Stimulated activated CD4-positive, alpha-beta T cell treated with anti-CD3 and anti-CD28 coated beads, TNF-alpha, amount 100 ng/mL, for 1 hour (primary cell): ENCODE data around the gene SMG7.
A peak's percentile ranks its signal among the peaks of the same experiment; 100 is the strongest.
"Not testable (repeated sequence)": the region's sequence is repeated elsewhere in the genome, so short reads cannot be mapped to it uniquely, and the experiment has no call there.

Source experiments
- DNase-seq, 3 donors: peaks; one replicate each; pipeline ENCODE4 v3.0.0-alpha.2; 2020; ENCODE audit warnings: low read depth in 3 of 3, low spot score in 1 of 3

The SMG7 gene, protein sequence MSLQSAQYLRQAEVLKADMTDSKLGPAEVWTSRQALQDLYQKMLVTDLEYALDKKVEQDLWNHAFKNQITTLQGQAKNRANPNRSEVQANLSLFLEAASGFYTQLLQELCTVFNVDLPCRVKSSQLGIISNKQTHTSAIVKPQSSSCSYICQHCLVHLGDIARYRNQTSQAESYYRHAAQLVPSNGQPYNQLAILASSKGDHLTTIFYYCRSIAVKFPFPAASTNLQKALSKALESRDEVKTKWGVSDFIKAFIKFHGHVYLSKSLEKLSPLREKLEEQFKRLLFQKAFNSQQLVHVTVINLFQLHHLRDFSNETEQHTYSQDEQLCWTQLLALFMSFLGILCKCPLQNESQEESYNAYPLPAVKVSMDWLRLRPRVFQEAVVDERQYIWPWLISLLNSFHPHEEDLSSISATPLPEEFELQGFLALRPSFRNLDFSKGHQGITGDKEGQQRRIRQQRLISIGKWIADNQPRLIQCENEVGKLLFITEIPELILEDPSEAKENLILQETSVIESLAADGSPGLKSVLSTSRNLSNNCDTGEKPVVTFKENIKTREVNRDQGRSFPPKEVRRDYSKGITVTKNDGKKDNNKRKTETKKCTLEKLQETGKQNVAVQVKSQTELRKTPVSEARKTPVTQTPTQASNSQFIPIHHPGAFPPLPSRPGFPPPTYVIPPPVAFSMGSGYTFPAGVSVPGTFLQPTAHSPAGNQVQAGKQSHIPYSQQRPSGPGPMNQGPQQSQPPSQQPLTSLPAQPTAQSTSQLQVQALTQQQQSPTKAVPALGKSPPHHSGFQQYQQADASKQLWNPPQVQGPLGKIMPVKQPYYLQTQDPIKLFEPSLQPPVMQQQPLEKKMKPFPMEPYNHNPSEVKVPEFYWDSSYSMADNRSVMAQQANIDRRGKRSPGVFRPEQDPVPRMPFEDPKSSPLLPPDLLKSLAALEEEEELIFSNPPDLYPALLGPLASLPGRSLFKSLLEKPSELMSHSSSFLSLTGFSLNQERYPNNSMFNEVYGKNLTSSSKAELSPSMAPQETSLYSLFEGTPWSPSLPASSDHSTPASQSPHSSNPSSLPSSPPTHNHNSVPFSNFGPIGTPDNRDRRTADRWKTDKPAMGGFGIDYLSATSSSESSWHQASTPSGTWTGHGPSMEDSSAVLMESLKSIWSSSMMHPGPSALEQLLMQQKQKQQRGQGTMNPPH

DNA sequence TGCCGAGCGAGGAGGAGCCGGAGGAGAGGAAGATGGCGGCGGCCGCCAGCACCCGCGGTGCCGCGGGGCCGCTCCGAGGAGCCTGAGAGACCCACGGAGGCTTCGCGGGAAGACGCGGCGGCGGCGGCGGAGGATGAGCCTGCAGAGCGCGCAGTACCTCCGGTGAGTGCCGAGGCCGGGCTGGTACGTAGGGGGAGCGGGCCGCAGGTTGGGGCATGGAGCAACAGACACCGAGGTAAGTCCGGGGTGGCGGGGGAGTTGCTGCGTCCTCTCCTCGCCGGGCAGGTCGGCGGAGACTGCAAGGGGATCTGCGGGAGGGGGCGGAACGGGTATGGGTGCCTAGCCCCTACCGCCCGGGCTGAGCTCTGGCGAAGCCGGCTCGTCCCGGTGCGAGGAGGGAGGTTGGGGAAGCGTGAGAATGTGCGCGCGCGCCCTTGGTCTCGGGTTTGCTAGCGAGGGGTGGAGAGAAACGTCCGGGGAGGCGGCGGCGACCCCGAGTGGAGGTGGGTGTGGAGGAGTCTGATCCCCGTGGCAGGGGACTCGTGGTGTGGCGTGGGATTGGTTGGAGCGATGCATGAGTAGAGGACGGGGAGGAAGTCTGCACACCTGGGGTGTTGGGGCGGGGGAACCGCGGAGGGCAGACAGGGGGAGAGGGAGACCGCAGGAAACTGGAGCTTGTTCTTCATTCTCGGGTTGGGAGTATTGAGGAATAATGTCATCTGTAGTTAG lies at the start of gene SMG7:
Gene SMG7, plus strand, starts transcription at position 12 of the 729 bp plus-strand sequence. Its CDS starts 122 bp downstream, at position 134.
- DNase-seq, result peak in 1 of 3 donors; percentile 31

DNA sequence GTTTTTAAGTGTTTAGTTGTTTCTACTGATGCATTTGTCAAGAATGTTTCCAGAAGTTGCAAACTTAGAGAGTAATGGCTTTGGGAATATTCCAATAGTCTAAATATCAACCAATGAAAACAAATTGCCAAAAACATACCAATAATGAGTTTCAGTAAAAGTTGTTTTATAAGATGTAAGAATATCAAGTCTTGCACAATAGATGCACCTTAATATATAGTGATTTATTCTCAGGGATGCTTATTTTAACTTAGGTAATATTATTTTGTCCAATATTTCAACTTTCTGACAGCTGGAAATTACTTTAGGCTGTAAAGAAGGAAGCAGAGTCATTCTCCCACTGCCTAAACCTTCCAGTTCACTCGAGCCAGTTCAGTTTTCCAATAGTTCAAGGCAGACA lies 48.8 kb upstream of the SMG7 start:
- DNase-seq, result no peak

DNA sequence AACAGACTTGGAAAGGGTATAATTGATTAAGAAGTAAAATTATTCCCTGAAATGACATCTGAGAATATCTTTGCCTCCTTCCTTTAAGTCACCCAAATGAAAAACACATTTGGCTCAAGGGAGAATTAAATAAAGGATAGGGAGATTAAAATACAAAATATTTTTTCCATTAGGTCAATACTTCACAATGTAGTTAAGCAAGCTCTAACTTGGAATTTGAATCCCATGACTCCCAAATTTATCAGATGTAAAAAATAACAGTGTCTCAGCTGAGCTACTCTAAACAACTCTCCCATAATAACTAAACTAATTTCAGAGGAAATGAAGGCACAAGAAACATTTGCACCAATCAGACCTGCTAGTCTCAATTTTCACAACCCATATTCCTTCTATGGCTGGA lies 47.6 kb upstream of the SMG7 start:
- no peak for DNase-seq

DNA sequence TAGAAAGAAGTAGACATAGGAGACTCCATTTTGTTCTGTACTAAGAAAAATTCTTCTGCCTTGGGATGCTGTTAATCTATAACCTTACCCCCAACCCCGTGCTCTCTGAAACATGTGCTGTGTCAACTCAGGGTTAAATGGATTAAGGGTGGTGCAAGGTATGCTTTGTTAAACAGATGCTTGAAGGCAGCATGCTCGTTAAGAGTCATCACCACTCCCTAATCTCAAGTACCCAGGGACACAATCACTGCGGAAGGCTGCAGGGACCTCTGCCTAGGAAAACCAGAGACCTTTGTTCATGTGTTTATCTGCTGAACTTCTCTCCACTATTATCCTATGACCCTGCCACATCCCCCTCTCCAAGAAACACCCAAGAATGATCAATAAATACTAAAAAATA lies 44.7 kb upstream of the SMG7 start:
- not testable (repeated sequence) for DNase-seq

DNA sequence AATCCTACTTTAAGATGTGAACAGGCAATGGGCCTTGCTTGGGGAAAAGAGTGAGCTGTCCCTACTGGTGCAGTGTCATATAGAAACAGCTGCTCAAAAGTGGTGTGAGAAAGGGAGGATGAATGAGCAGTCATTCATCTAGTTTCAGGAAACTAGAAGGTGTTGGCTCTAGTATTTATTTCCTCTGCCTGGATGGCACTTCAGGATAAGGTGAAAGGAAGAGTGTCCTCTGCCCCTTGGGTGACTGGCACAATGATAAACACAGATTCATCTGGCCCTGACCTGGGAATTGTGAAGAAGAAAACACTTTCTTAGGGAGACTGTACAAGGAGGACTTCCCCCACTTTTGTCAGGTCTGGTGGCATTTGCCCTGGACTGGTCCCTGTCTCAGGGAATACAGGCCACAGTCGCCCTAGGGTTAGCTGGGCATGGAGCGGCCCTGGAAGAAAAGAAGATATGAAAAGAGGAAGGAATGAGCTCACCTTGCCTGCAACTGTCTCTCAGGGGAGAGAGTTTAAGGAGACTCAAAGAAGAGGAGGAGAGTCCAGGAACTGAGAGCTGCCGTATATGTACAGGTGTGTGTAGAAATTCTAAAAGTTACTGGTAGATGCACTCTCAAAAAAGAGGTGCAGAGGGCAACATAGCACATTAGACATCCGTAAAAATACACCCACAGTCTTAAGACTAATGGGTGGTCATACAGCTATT lies 40.3 kb upstream of the SMG7 start:
- DNase-seq, result no peak

DNA sequence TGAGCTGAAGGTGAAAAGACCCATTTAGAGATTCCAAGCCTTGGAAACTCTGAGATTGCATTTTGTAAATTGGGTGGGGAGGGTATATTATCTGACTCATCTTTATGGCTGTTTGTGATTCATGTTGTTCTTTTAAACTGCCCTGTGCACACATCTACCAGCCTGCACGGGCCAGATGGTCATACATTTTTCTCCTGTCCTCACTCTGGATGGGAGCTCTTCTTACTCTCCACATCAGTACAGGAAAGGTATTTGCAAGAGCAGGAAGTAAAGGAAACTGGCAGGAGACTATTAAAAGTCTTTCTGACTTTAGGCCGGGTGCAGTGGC lies 39.8 kb upstream of the SMG7 start:
- no peak for DNase-seq

DNA sequence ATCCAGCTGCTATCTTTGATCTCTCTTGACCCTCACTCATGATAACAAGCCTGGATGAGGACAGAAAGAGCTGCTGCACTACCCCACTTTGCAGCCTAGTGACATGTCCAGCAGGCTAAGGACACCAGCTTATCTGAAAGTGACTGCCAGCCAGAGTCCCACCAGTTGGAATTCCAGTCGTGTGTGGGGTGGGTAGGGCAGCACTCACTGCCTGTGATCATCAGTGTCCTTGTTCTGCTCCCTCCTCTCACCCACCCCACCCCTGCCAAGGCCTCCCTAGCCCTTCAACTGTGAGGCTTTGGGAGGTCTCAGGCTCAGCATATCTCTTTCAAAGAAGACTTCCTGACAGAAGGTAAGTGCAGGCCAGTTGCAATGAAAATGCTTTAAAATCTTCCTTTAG lies 38.6 kb upstream of the SMG7 start:
- DNase-seq, result no peak

DNA sequence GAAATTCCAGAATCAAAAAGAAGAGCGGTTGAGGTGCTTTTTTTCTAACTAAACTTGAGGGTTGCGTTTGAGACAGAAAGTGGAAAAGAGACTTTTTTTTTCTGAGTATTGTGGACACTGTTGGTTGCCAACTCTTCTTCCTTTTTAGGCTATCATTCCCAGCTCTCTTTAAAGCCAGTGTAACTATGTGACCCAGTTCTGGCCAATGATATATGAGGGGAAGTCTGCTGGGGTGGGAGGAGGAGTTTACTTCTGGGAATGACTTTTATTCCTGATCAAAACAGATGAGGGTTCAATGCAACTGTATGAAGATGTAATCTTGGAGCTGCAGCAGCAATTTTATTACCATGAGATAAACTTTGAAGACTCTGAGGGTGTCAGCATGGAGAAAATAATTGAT lies 36.8 kb upstream of the SMG7 start:
- DNase-seq, result no peak

DNA sequence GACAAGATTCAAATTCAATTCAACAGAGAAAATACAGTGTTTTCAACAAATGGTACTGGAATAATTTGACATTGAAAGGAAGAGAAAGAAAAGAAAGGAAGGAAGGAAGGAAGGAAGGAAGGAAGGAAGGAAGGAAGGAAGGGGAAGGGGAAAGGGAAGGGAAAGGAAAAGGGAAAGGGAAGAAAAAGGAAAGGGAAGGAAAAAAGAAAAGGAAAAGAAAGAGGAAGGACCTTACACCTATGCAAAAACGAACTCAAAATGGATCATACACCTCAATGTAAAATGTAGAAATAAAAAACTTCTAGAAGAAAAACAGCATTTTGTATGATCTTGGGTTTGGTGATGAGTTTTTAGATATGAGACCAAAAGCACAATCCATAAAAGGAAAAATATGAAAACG lies 34.2 kb upstream of the SMG7 start:
- DNase-seq, result no peak

DNA sequence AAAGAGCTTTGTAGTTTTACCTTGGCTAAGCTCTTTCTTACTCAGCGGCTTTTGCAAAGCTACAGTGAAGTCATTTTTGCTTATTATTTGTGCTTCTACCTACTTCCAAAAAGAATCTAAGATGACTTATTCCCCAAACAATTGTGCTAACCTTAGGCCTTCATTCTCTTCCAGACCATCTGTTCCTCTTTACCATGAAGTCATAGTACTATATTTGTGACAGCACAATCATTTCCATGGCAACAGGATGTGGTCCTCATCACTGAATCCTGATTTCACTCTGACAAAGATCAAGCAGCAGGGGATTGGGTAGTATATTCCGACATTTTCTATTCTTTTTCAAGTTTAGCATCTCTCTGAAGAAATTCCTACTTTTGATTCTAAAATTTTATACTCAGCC lies 29.3 kb upstream of the SMG7 start:
- no peak for DNase-seq

DNA sequence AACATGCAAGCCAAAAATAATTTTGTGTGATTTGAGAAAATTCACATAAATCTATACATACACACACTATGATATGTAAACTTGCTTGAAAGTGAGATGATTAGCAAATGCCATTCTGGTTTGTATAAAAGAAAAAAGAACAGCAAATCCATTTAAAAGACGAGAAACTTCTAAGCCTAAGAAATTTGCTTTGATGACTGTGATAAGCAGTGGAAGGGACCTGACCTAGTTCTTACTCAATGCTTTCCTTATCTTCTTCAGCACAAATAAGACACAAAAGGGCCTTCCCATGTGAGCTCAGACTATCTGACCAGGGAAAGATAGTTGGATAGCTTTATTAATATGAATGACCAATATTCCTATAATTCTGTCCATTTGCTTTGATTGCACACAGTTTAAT lies 28.8 kb upstream of the SMG7 start:
- DNase-seq, result no peak

DNA sequence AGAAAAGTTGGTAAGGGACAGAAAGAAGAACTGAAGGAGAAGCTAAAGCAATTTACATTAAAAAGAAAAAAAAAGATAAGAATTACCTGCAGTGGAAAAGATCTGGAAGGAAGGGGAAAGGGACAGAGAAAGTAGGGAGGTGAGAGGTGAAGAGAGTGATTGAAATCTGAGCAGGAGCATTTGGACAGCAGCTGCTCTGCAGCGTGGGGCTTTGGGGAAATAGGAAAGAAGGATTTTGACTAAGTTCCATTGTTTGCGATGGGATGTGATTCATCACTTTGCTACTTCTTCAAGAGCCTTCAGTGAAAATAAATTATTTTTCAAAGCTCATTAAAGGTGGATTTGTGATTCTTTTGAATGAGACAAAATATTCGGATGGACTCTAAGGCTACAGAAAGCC lies 28.1 kb upstream of the SMG7 start:
- DNase-seq, result no peak

DNA sequence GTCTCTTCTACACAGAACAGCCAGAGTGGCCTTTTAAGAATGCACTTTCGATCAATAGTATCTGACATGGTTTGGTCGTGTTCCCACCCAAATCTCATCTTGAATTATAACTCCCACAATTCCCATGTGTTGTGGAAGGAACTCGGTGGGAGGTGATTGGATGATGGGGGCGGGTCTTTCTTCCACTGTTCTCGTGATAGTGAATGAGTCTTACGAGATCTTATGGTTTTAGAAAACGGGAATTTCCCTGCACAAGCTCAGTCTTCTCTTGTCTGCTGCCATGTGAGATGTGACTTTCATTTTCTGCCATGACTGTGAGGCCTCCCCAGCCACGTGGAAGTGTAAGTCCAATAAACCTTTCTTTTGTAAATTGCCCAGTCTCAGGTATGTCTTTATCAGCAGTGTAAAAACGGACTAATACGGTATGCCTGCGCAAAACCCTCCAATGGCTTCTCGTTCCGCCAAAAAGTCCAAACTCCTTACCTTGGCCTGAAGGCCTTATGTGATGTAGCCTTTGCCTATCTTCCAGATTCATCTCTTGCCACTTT lies 23.0 kb upstream of the SMG7 start:
- DNase-seq, result no peak

DNA sequence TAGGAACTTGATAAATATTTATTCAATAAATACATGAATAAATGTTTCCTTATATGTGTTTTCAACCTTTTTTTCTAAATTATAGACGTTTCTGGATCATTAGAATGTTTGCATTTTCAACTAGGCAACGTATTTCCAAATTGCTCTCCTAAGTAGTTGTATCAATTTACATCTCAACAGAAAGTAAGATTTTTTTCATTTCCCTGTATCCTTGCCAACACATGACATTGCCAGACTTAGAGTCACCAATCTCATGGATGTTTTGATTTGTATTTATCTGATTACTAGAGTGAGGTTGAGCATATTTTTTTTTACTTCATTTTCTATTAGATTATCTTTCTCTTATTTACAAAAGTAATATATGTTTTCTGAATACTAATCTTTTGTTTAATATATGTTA lies 22.2 kb upstream of the SMG7 start:
- no peak for DNase-seq

DNA sequence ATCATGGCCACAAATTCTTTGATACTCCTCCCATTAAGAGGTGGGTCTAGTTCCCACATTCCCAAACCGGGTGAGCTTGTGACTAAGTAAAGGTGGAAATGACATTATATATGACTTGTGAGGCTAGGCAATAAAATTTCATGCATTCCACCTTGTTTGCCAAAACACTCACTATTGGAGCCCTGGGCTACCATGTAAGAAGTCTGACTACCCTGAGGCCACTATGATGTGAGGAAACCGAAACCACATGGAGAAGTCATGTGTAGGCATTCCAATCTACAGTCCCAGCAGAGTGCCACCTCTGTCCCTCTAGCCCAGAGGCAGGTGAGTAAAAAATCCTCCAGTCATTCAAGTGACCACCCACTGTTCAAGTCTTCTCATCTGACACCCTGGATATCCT lies 17.9 kb upstream of the SMG7 start:
- no peak for DNase-seq

DNA sequence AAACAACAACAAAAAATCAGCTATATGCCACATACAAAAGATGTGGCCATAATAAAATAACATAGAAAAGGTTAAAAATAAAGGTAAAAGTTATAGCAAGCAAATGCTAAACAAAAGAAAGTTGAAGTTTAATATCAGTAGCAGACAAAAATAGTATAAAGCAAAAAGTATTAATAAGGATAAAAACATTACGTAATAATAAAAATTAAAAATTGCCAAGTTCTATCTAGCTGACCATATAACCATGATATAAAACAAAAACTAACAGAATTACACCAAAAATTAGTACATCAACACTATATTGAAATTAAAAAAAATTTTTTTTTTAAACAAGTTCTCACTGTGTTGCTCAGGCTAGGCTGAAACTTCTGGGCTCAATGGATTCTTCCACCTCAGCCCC lies 15.5 kb upstream of the SMG7 start:
- no peak for DNase-seq

DNA sequence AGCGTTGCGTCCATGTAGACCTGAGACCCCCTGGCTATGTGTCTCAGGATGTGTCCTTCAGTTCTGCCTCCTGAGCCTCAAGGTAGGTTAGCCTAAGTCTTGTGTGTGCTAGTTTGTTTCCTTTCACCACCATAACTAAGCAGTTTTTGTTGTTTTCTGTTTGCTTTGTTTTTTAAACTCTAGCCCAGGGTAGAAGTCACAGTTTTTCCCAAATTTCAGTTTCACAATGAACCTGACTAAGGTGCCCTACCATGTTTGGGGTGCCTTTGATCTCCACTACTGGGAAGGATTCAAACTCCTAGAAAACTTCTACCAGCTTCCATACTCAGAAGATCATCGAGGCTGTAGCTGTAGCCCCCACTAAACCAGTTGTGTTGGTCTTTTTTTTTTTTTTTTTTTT lies 14.8 kb upstream of the SMG7 start:
- DNase-seq, result no peak

DNA sequence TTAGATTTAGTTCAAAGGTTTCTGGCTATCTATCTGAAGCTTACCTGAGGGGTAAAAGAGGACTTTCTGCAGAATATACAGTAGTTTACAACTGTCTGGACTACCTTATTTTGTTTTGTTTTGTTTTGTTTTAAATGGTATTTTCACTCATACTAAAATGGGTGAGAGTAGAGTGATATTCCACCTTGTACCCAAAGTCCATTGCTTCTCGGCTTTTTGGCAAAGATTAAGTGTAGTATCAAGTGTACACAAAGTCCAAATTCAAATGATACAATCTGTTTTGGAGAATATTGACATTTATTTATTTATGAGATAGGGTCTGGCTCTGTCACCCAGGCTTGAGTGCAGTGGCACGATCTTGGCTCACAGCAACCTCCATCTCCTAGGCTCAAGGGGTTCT lies 11.7 kb upstream of the SMG7 start:
- no peak for DNase-seq

DNA sequence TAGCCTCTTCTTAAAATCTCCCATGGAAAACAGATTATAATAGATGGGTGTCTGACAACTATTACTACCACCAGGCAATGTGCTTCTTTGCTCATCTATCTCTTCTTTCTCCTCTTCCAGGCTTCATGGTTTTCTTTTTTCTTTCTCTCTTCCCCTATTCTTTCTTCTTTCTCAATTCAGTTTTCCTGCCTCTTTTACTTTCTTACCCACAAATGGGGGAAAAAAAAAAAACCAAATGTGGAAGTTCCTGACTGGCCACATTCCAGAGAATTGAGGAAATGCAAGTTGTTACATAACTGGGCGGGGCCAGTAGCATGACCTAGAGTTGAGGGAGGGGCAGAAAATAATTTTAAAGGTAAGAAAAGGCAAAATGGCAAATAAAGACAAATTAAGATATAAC lies 10.9 kb upstream of the SMG7 start:
- DNase-seq, result no peak

DNA sequence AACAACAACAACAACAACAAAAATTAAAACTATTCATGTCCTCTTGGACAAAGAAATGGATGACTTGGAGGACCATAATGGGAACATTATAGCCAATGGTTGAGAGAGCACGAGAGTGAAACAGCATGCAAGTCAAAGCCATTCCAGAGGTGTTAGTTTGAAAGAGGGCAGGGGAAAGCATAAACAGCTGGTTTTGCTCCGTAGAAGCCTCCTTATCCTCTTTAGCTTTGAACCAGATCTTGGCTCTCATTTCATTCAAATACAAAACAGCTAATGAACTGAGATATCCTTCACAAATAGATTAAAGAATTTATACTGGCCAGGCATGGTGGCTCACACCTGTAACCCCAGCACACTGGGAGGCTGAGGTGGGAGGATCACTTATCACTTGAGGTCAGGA lies 8.7 kb upstream of the SMG7 start:
- no peak for DNase-seq
